ENCODE data around the gene GJB4. TPM values are rescaled to one million over a fixed set of nuclear protein-coding genes. Genes with fewer than 3 reads are reported as not detected.

Gene GJB4
- total RNA-seq, 4 donors from 2014 or later: 0.27 TPM; not detected in 3

GRCh38 chr1:34777519-34778321 is 18.2 kb downstream of the GJB4 start:
- no peak overlapping the region for H3K4me3 ChIP-seq
- H3K36me3 ChIP-seq: no peaks in the 10 kb centered on the region
- no peak for ATAC-seq
- H3K9me3 ChIP-seq: no peaks in the 10 kb centered on the region
- no peak for TF ChIP-seq POLR2A (IDR thresholded peaks at IDR 0.05)
- no peak for TF ChIP-seq CTCF (IDR thresholded peaks at IDR 0.05)
- TF ChIP-seq POLR2AphosphoS5 (IDR thresholded peaks at IDR 0.05): no peak
- TF ChIP-seq EP300 (IDR thresholded peaks at IDR 0.05): no peak
- no peak overlapping the region for H3K27ac ChIP-seq
- H3K4me1 ChIP-seq: peaks cover 0 to 16% (median 8%) of the 10 kb centered on the region in 3 donors
- H3K27me3 ChIP-seq: peaks cover 90% of the 10 kb centered on the region
- WGBS, 2 donors (ENCODE audit: low coverage in 1 of 2): 36 to 59% methylated on average over 8 to 10 of the region's 10 CpGs

GRCh38 chr1:34778381-34778780 is 18.8 kb downstream of the GJB4 start:
- Histone ChIP-seq H3K9me3 (no peaks in the 10 kb centered on the region), H3K4me3 (no peak overlapping the region), H3K36me3 (no peaks in the 10 kb centered on the region), H3K27me3 (peaks cover 90% of the 10 kb centered on the region), H3K4me1 (peaks cover 0 to 16% (median 8%) of the 10 kb centered on the region in 3 donors), H3K27ac (no peak overlapping the region)
- TF ChIP-seq EP300 (IDR thresholded peaks at IDR 0.05): no peak
- TF ChIP-seq POLR2AphosphoS5 (IDR thresholded peaks at IDR 0.05): no peak
- no peak for TF ChIP-seq CTCF (IDR thresholded peaks at IDR 0.05)
- no peak for TF ChIP-seq POLR2A (IDR thresholded peaks at IDR 0.05)
- 67 to 90% methylated on average over 2 to 6 of the region's 6 CpGs for WGBS, 2 donors (ENCODE audit: low coverage in 1 of 2)
- ATAC-seq: no peak

- TF ChIP-seq EP300 (IDR thresholded peaks at IDR 0.05) (no peak), POLR2AphosphoS5 (IDR thresholded peaks at IDR 0.05) (no peak), POLR2A (IDR thresholded peaks at IDR 0.05) (no peak), CTCF (IDR thresholded peaks at IDR 0.05) (no peak)
- ATAC-seq: no peak
- Histone ChIP-seq H3K4me1 (peaks cover 0 to 16% (median 8%) of the 10 kb centered on the region in 3 donors), H3K4me3 (no peak overlapping the region), H3K36me3 (no peaks in the 10 kb centered on the region), H3K27me3 (peaks cover 93% of the 10 kb centered on the region), H3K9me3 (no peaks in the 10 kb centered on the region), H3K27ac (no peak overlapping the region)
- 78 to 82% methylated on average over 5 of the region's 5 CpGs for WGBS, 2 donors (ENCODE audit: low coverage in 1 of 2)
Observed at GRCh38 chr1:34779005-34779404, 19.5 kb downstream of the GJB4 start.

DNA sequence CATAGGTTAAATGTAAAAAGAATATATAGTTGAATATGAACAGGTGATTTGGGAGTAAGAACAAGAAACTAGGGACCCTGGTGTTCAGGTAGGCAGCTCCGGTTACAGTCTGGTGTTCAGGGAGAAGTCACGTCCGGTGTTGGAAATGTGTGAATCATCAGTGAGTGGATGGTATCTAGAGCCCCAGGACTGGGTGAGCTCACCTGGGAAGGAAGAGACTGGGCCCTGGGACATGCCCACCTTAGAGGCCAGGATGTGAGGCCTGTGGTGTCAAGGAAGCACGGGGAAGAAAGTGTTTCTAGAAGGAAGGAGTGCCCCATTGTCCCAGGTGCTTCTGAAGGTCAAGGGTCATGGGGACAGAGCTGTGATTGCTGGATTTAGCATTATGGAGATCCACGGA is 20.0 kb downstream of the GJB4 start:
- H3K27me3 ChIP-seq: peaks cover 89% of the 10 kb centered on the region

More for the DNA sequence above, 20.0 kb downstream of the GJB4 start:
- peaks cover 0 to 16% (median 8%) of the 10 kb centered on the region in 3 donors for H3K4me1 ChIP-seq
- no peak overlapping the region for H3K27ac ChIP-seq
- H3K4me3 ChIP-seq: no peak overlapping the region
- no peak for TF ChIP-seq POLR2A (IDR thresholded peaks at IDR 0.05)
- no peak for TF ChIP-seq EP300 (IDR thresholded peaks at IDR 0.05)
- TF ChIP-seq CTCF (IDR thresholded peaks at IDR 0.05): no peak
- no peak for TF ChIP-seq POLR2AphosphoS5 (IDR thresholded peaks at IDR 0.05)
- H3K9me3 ChIP-seq: no peaks in the 10 kb centered on the region
- no peak for ATAC-seq
- WGBS, 2 donors (ENCODE audit: low coverage in 1 of 2): 63 to 94% methylated on average over 3 to 5 of the region's 5 CpGs
- no peaks in the 10 kb centered on the region for H3K36me3 ChIP-seq

All from gastroesophageal sphincter (tissue), 4 donors.